Loucy (cell line): ENCODE data around the gene TGM3.
A peak's percentile ranks its signal among the peaks of the same experiment; 100 is the strongest.

Experiments used
- H2AFZ ChIP-seq: fragments of 200-600 bp; sonication (generic); 2 replicates; pipeline ENCODE4 v1.6.0; 2016; ENCODE audit warnings: antibody characterized with exemption, mild to moderate bottlenecking, low read length, moderate library complexity
- H3F3A ChIP-seq: fragments of 200-600 bp; 2 replicates; pipeline ENCODE4 v1.6.0; 2016; ENCODE audit warnings: antibody characterized with exemption, low read depth, mild to moderate bottlenecking
- H3K27me3 ChIP-seq: fragments of 200-600 bp; sonication (generic); 2 replicates; pipeline ENCODE4 v1.6.1; 2014; ENCODE audit warnings: low read length, mild to moderate bottlenecking; ENCODE audit not compliant: insufficient read depth, poor library complexity, severe bottlenecking
- H3K36me3 ChIP-seq: fragments of 200-600 bp; sonication (generic); 2 replicates; pipeline ENCODE4 v1.6.1; 2016; ENCODE audit warnings: low read length; ENCODE audit not compliant: insufficient read depth
- H3K4me1 ChIP-seq: fragments of 200-600 bp; sonication (generic); 2 replicates; pipeline ENCODE4 v1.5.1; 2014; ENCODE audit warnings: low read length, mild to moderate bottlenecking; ENCODE audit not compliant: insufficient read depth, poor library complexity, severe bottlenecking
- H3K4me2 ChIP-seq: fragments of 200-600 bp; sonication (generic); 2 replicates; pipeline ENCODE4 v1.6.0; 2014; ENCODE audit warnings: antibody characterized with exemption, low read length, low read depth, mild to moderate bottlenecking; ENCODE audit not compliant: poor library complexity, severe bottlenecking
- H3K4me3 ChIP-seq: fragments of 200-600 bp; sonication (generic); 2 replicates; pipeline ENCODE4 v1.5.1; 2014; ENCODE audit warnings: low read length, mild to moderate bottlenecking, mixed read lengths; ENCODE audit not compliant: poor library complexity, severe bottlenecking
- H3K79me2 ChIP-seq: fragments of 200-600 bp; sonication (generic); 2 replicates; pipeline ENCODE4 v1.6.1; 2014; ENCODE audit warnings: low read length; ENCODE audit not compliant: insufficient read depth
- H3K9ac ChIP-seq: fragments of 200-600 bp; sonication (generic); 2 replicates; pipeline ENCODE4 v1.6.0; 2014; ENCODE audit warnings: mild to moderate bottlenecking, low read depth, low read length, moderate library complexity; ENCODE audit not compliant: poor library complexity, severe bottlenecking
- H3K9me2 ChIP-seq: fragments of 200-600 bp; sonication (generic); replicated peaks from 2 replicates; pipeline ENCODE4 v1.6.1; 2016; ENCODE audit warnings: low read depth, low read length, mixed read lengths
- H3K9me3 ChIP-seq: fragments of 200-600 bp; sonication (generic); 2 replicates; pipeline ENCODE4 v1.6.1; 2014; ENCODE audit warnings: mild to moderate bottlenecking, antibody characterized with exemption, low read length, low read depth; ENCODE audit not compliant: insufficient read depth
- H4K20me1 ChIP-seq: fragments of 200-600 bp; sonication (generic); 2 replicates; pipeline ENCODE4 v1.6.0; 2014; ENCODE audit warnings: antibody characterized with exemption, low read length, mild to moderate bottlenecking; ENCODE audit not compliant: insufficient read depth, poor library complexity, severe bottlenecking
- EZH2phosphoT487 ChIP-seq: fragments of 200-600 bp; IDR thresholded peaks from 2 replicates; pipeline ENCODE4 v1.6.1; 2018; ENCODE audit warnings: antibody characterized with exemption, mild to moderate bottlenecking, moderate library complexity, borderline replicate concordance
- TF ChIP-seq, protein P1 (sequence below): fragments of 200-600 bp; sonication (generic); conservative IDR thresholded peaks from 2 replicates; pipeline ENCODE4 v1.5.1; 2014; ENCODE audit warnings: mild to moderate bottlenecking, antibody characterized with exemption, low read length

Gene TGM3

DNA sequence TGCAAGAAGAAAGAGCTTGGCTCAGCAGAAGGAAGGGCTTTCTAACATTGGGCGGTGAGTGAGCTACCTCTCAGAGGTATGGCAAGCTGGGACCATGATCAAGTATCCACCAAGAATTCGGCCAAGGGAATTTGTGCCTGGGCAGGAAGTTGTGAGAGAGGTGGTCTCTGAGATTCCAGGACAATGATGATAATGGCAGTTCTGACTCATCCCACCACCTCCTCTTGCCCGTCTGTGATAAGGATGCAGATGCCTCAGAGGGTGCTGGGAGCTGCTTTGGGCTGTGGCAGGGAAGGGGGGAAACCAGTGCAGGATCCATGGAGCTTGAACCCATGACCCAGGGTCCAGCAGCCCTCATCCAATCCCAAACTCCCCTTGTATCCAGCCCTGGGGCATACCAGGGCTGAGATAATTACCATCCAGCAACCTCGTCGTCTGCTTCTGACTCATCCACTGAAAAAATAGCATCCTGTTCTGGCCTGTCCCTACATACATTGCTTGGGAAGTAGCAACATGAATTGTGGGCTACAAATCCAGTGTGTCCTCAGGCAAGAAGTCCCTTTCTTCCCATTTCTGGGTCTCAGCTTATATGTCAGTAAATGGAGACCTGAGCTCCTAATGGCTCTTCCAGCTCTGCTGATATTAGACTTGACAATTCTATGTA lies 90.8 kb downstream of the TGM3 start:
- Histone ChIP-seq H3K9me3 (no peaks in the 10 kb centered on the region; the same call in 1 of the 2 replicates), H4K20me1 (no peaks in the 10 kb centered on the region), H3K9me2 (no peaks in the 10 kb centered on the region), H2AFZ (peak overlapping the region; percentile 56; the same call in 1 of the 2 replicates), H3K9ac (no peak overlapping the region), H3K79me2 (no peaks in the 10 kb centered on the region), H3F3A (no peaks in the 10 kb centered on the region), H3K27me3 (no peaks in the 10 kb centered on the region), H3K4me1 (peaks cover 14% of the 10 kb centered on the region), H3K36me3 (no peaks in the 10 kb centered on the region), H3K4me2 (peak overlapping the region; percentile 19), H3K4me3 (no peak overlapping the region)
- TF ChIP-seq EZH2phosphoT487, result no peak
- TF ChIP-seq, protein P1, sequence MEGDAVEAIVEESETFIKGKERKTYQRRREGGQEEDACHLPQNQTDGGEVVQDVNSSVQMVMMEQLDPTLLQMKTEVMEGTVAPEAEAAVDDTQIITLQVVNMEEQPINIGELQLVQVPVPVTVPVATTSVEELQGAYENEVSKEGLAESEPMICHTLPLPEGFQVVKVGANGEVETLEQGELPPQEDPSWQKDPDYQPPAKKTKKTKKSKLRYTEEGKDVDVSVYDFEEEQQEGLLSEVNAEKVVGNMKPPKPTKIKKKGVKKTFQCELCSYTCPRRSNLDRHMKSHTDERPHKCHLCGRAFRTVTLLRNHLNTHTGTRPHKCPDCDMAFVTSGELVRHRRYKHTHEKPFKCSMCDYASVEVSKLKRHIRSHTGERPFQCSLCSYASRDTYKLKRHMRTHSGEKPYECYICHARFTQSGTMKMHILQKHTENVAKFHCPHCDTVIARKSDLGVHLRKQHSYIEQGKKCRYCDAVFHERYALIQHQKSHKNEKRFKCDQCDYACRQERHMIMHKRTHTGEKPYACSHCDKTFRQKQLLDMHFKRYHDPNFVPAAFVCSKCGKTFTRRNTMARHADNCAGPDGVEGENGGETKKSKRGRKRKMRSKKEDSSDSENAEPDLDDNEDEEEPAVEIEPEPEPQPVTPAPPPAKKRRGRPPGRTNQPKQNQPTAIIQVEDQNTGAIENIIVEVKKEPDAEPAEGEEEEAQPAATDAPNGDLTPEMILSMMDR, result no peak

DNA sequence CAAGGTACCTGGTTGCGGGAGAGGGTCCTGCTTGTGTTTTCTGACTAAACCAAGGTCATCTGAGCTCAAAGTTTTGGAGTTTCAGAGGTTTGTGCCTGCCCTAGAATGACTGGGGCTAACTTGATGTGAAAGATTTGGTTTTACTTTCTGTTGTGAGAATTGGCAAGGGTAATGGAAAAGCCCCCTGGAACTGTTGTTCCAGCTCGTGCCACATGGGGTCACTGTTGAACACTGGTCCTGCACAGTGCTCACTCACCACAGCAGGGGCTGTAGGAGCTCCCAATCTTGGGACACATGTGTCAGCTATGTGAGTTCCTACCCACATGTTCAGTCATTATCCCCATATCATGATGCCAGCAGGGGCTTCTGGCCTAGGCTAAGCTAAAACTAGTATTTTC lies 91.4 kb downstream of the TGM3 start:
- H3K4me2 ChIP-seq, result peak overlapping the region; percentile 19
- no peaks in the 10 kb centered on the region for H3K36me3 ChIP-seq
- no peaks in the 10 kb centered on the region; the same call in 1 of the 2 replicates for H3K9me3 ChIP-seq
- H3K27me3 ChIP-seq, result no peaks in the 10 kb centered on the region
- no peaks in the 10 kb centered on the region for H3F3A ChIP-seq
- no peaks in the 10 kb centered on the region for H3K79me2 ChIP-seq
- H3K4me1 ChIP-seq, result peaks cover 9% of the 10 kb centered on the region
- H3K9ac ChIP-seq, result no peak overlapping the region
- no peaks in the 10 kb centered on the region for H4K20me1 ChIP-seq
- H2AFZ ChIP-seq, result peak overlapping the region; percentile 56; the same call in 1 of the 2 replicates
- H3K9me2 ChIP-seq, result no peaks in the 10 kb centered on the region
- no peak overlapping the region for H3K4me3 ChIP-seq
- no peak for TF ChIP-seq EZH2phosphoT487
- TF ChIP-seq, protein P1, result peak; percentile 89

DNA sequence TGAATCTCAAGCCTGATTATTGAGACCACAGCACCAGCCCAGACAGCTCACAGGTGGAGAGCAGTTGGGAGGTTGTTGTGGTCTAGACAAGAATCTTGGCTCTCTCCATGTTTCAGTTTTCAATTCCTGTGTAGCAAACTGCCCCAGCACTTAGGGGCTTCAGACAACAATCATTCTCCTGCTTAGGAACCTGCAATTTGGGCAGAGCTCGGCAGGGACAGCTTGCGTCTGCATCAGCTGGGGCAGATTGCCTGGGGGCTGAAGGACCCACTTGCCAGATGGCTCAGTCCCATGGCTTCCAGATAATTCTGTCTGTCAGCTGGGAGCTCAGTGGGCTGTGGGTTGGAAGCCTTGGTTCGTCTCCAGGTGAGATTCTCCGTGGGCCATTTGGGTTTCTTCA lies 91.8 kb downstream of the TGM3 start:
- no peaks in the 10 kb centered on the region for H3K36me3 ChIP-seq
- TF ChIP-seq, protein P1, result 0 out of 2 replicates have a peak, but pooled peaks have one; percentile 1
- no peak for TF ChIP-seq EZH2phosphoT487
- H3K4me2 ChIP-seq, result no peak overlapping the region
- no peaks in the 10 kb centered on the region for H4K20me1 ChIP-seq
- H3K4me3 ChIP-seq, result no peak overlapping the region
- no peak overlapping the region for H2AFZ ChIP-seq
- H3K79me2 ChIP-seq, result no peaks in the 10 kb centered on the region
- no peaks in the 10 kb centered on the region for H3K9me2 ChIP-seq
- no peaks in the 10 kb centered on the region for H3F3A ChIP-seq
- no peaks in the 10 kb centered on the region; the same call in 1 of the 2 replicates for H3K9me3 ChIP-seq
- H3K27me3 ChIP-seq, result no peaks in the 10 kb centered on the region
- peaks cover 7% of the 10 kb centered on the region for H3K4me1 ChIP-seq
- H3K9ac ChIP-seq, result no peak overlapping the region
